ENCODE measurements around the gene LAIR1. TPM values are rescaled to one million over a fixed set of nuclear protein-coding genes. Genes with fewer than 3 reads are reported as not detected.

Gene LAIR1
- total RNA-seq, 1 donor from 2014 or later = not detected

GRCh38 chr19:54307389-54308020 is 57.2 kb downstream of the LAIR1 start:
- Mint-ChIP-seq H3K27ac (ENCODE audit: unreplicated experiment) (no peak overlapping the region), H3K4me1 (ENCODE audit: low read depth) (no peaks in the 10 kb centered on the region), H3K9me3 (ENCODE audit: low read depth) (peaks cover 4% of the 10 kb centered on the region), H3K4me3 (ENCODE audit: unreplicated experiment) (no peak overlapping the region), H3K27me3 (ENCODE audit: low read depth) (peaks cover 7% of the 10 kb centered on the region), H3K36me3 (ENCODE audit: low read depth) (no peaks in the 10 kb centered on the region)
- peak; percentile 53 for DNase-seq (ENCODE audit: low spot score)
- no peak for TF ChIP-seq CTCF (IDR thresholded peaks at IDR 0.05)

GRCh38 chr19:54305141-54305540 is 59.6 kb downstream of the LAIR1 start:
- peaks cover 10% of the 10 kb centered on the region for H3K27me3 Mint-ChIP-seq (ENCODE audit: low read depth)
- H3K27ac Mint-ChIP-seq (ENCODE audit: unreplicated experiment) = no peak overlapping the region
- TF ChIP-seq CTCF (IDR thresholded peaks at IDR 0.05) = no peak
- H3K4me1 Mint-ChIP-seq (ENCODE audit: low read depth) = no peaks in the 10 kb centered on the region
- DNase-seq (ENCODE audit: low spot score) = no peak
- H3K36me3 Mint-ChIP-seq (ENCODE audit: low read depth) = no peaks in the 10 kb centered on the region
- H3K9me3 Mint-ChIP-seq (ENCODE audit: low read depth) = peaks cover 4% of the 10 kb centered on the region
- H3K4me3 Mint-ChIP-seq (ENCODE audit: unreplicated experiment) = no peak overlapping the region

GRCh38 chr19:54302257-54302656 is 62.5 kb downstream of the LAIR1 start:
- H3K9me3 Mint-ChIP-seq (ENCODE audit: low read depth) = peaks cover 4% of the 10 kb centered on the region
- H3K27me3 Mint-ChIP-seq (ENCODE audit: low read depth) = peaks cover 8% of the 10 kb centered on the region
- DNase-seq (ENCODE audit: low spot score) = no peak
- TF ChIP-seq CTCF (IDR thresholded peaks at IDR 0.05) = no peak
- H3K27ac Mint-ChIP-seq (ENCODE audit: unreplicated experiment) = no peak overlapping the region
- no peaks in the 10 kb centered on the region for H3K4me1 Mint-ChIP-seq (ENCODE audit: low read depth)
- H3K4me3 Mint-ChIP-seq (ENCODE audit: unreplicated experiment) = no peak overlapping the region
- H3K36me3 Mint-ChIP-seq (ENCODE audit: low read depth) = no peaks in the 10 kb centered on the region

Other genes starting within 250 kb of the LAIR1 start
- gene TFPT, start 249.3 kb downstream of the LAIR1 start, total RNA-seq = 23.3 to 28.5 TPM (median 28.0 TPM) in 3 replicates
- 45.8 to 62.5 TPM (median 45.9 TPM) in 3 replicates for gene PRPF31, start 249.2 kb downstream of the LAIR1 start, total RNA-seq
- 33.1 to 47.3 TPM (median 33.7 TPM) in 3 replicates for gene CNOT3, start 227.2 kb downstream of the LAIR1 start, total RNA-seq
- 4.4 to 6.0 TPM (median 4.5 TPM) in 3 replicates for gene LENG1, start 205.2 kb downstream of the LAIR1 start, total RNA-seq
- gene TMC4, start 191.8 kb downstream of the LAIR1 start, total RNA-seq = 0.73 to 3.7 TPM (median 3.2 TPM) in 3 replicates
- 71.4 to 83.8 TPM (median 76.6 TPM) in 3 replicates for gene MBOAT7, start 175.4 kb downstream of the LAIR1 start, total RNA-seq
- 39.6 to 46.2 TPM (median 40.5 TPM) in 3 replicates for gene TSEN34, start 173.6 kb downstream of the LAIR1 start, total RNA-seq
- gene RPS9, start 164.1 kb downstream of the LAIR1 start, total RNA-seq = 689 to 819 TPM (median 699 TPM) in 3 replicates
- gene LILRB3, start 141.9 kb downstream of the LAIR1 start, total RNA-seq = not detected in 3 replicates
- not detected in 3 replicates for gene LILRA6, start 122.1 kb downstream of the LAIR1 start, total RNA-seq
- not detected in 3 replicates for gene LILRB5, start 107.7 kb downstream of the LAIR1 start, total RNA-seq
- gene LILRB2, start 83.8 kb downstream of the LAIR1 start, total RNA-seq = not detected in 3 replicates
- gene LILRA5, start 51.8 kb downstream of the LAIR1 start, total RNA-seq = not detected in 3 replicates
- not detected in 3 replicates for gene LILRA4, start 25.8 kb downstream of the LAIR1 start, total RNA-seq
- gene TTYH1, start 50.5 kb upstream of the LAIR1 start, total RNA-seq = 0.49 TPM in 1 of 3 replicates, not detected in the others
- gene LENG8, start 84.3 kb upstream of the LAIR1 start, total RNA-seq = 110 to 166 TPM (median 116 TPM) in 3 replicates
- gene LENG9, start 98.8 kb upstream of the LAIR1 start, total RNA-seq = 10.2 to 14.8 TPM (median 13.2 TPM) in 3 replicates
- 62.9 to 66.4 TPM (median 66.4 TPM) in 3 replicates for gene CDC42EP5, start 108.4 kb upstream of the LAIR1 start, total RNA-seq
- gene LAIR2, start 137.9 kb upstream of the LAIR1 start, total RNA-seq = not detected in 3 replicates
- not detected in 3 replicates for gene LILRA2, start 208.9 kb upstream of the LAIR1 start, total RNA-seq
- gene LILRA1, start 228.7 kb upstream of the LAIR1 start, total RNA-seq = not detected in 3 replicates